Measurements from ENCODE around the gene TRMT61B. TPM values are rescaled to one million over a fixed set of nuclear protein-coding genes. Genes with fewer than 3 reads are reported as not detected.

TRMT61B gene
- total and polyA plus RNA-seq, 7 donors, result 8.7 to 21.7 (median 11.9) TPM

- intact Hi-C loops (cut with DNase I), result loop anchor here in 1 of 2 donors (2.0 kb wide), 1 partner anchor 25 kb away; the partner anchor contains the start of gene TRMT61B
- H3K4me1 ChIP-seq, result peaks cover 34% of the 10 kb centered on the region
- H3K9me3 ChIP-seq, result no peaks in the 10 kb centered on the region
- H3K36me3 ChIP-seq (ENCODE audit: insufficient read depth in 1 of 2, low read depth in 1 of 2), result no peaks in the 10 kb centered on the region
- H3K27ac ChIP-seq, result peak overlapping the region; percentile 96
- ATAC-seq (peak; percentile 37 to 70 (median 48)), DNase-seq (peak; percentile 53 to 71)
- no peaks in the 10 kb centered on the region for H3K27me3 ChIP-seq (ENCODE audit: insufficient read depth in 3 of 3, low read length in 2 of 3)
- 2 to 3% (median 3%) methylated on average over 17 to 19 of the region's 19 CpGs for WGBS, 3 donors
- no peak for TF ChIP-seq CTCF (IDR thresholded peaks at IDR 0.05)
- peak overlapping the region; percentile 99 for H3K4me3 ChIP-seq
These were observed 25.2 kb upstream of the TRMT61B start for GRCh38 chr2:28895189-28895893.

- DNase-seq, result peak; percentile 98 to 99
- H3K36me3 ChIP-seq (ENCODE audit: insufficient read depth in 1 of 2, low read depth in 1 of 2), result no peaks in the 10 kb centered on the region
- H3K4me1 ChIP-seq, result peaks cover 34% of the 10 kb centered on the region
- peak within 1 kb of the TSS; percentile 99 for H3K4me3 ChIP-seq
- TF ChIP-seq CTCF (IDR thresholded peaks at IDR 0.05), result no peak
- no peaks in the 10 kb centered on the region for H3K27me3 ChIP-seq (ENCODE audit: insufficient read depth in 3 of 3, low read length in 2 of 3)
- H3K9me3 ChIP-seq, result no peaks in the 10 kb centered on the region
- H3K27ac ChIP-seq, result peak within 1 kb of the TSS; percentile 96
- intact Hi-C loops (cut with DNase I), result loop anchor here in 1 of 2 donors (2.0 kb wide), 1 partner anchor 24 kb away; the partner anchor contains the start of gene TRMT61B
- 0 to 1% (median 0%) methylated on average over 63 to 79 of the region's 79 CpGs for WGBS, 3 donors
- ATAC-seq, result peak; percentile 96 to 98 (median 97)
These were observed 24.5 kb upstream of the TRMT61B start, which contains the start of gene WDR43 for GRCh38 chr2:28894470-28895188. Gene WDR43, plus strand, starts transcription at chr2:28894667. Its CDS starts 32 bp downstream, at chr2:28894699.

- intact Hi-C loops (cut with DNase I), result no loop called here
- WGBS, 3 donors, result 92 to 94% (median 94%) methylated on average over 21 of the region's 21 CpGs
- peaks cover 29% of the 10 kb centered on the region for H3K4me1 ChIP-seq
- H3K27me3 ChIP-seq (ENCODE audit: insufficient read depth in 3 of 3, low read length in 2 of 3), result no peaks in the 10 kb centered on the region
- no peak for ATAC-seq
- no peak for DNase-seq
- no peak overlapping the region for H3K4me3 ChIP-seq
- H3K27ac ChIP-seq, result no peak overlapping the region
- no peak for TF ChIP-seq CTCF (IDR thresholded peaks at IDR 0.05)
- H3K36me3 ChIP-seq (ENCODE audit: insufficient read depth in 1 of 2, low read depth in 1 of 2), result no peaks in the 10 kb centered on the region
- no peaks in the 10 kb centered on the region for H3K9me3 ChIP-seq
These were observed 23.4 kb upstream of the TRMT61B start for GRCh38 chr2:28893488-28893887.

- Histone ChIP-seq H3K36me3 (ENCODE audit: insufficient read depth in 1 of 2, low read depth in 1 of 2) (no peaks in the 10 kb centered on the region), H3K27me3 (ENCODE audit: insufficient read depth in 3 of 3, low read length in 2 of 3) (peaks cover 0 to 6% (median 0%) of the 10 kb centered on the region in 3 donors), H3K4me1 (no peaks in the 10 kb centered on the region), H3K4me3 (no peak overlapping the region), H3K9me3 (no peaks in the 10 kb centered on the region), H3K27ac (no peak overlapping the region)
- intact Hi-C loops (cut with DNase I), result no loop called here
- no peak for TF ChIP-seq CTCF (IDR thresholded peaks at IDR 0.05)
- ATAC-seq (no peak), DNase-seq (no peak)
- 86 to 94% (median 86%) methylated on average over 1 of the region's 1 CpG for WGBS, 3 donors
These were observed 10.1 kb upstream of the TRMT61B start for GRCh38 chr2:28880193-28880592.

Data from psoas muscle (tissue), 8 donors.